HG03565 (cell line): ENCODE results near the gene CDKN2B.
A peak's percentile ranks its signal among the peaks of the same experiment; 100 is the strongest.
"Not testable (repeated sequence)": the region's sequence is repeated elsewhere in the genome, so short reads cannot be mapped to it uniquely, and the experiment has no call there.

ENCODE experiments used
- ATAC-seq: cut with Tn5 transposase; IDR thresholded peaks from one replicate; pipeline ENCODE4 v1.9.1; 2021; ENCODE audit warnings: mild to moderate bottlenecking, moderate library complexity; ENCODE audit not compliant: unreplicated experiment

Gene CDKN2B

DNA sequence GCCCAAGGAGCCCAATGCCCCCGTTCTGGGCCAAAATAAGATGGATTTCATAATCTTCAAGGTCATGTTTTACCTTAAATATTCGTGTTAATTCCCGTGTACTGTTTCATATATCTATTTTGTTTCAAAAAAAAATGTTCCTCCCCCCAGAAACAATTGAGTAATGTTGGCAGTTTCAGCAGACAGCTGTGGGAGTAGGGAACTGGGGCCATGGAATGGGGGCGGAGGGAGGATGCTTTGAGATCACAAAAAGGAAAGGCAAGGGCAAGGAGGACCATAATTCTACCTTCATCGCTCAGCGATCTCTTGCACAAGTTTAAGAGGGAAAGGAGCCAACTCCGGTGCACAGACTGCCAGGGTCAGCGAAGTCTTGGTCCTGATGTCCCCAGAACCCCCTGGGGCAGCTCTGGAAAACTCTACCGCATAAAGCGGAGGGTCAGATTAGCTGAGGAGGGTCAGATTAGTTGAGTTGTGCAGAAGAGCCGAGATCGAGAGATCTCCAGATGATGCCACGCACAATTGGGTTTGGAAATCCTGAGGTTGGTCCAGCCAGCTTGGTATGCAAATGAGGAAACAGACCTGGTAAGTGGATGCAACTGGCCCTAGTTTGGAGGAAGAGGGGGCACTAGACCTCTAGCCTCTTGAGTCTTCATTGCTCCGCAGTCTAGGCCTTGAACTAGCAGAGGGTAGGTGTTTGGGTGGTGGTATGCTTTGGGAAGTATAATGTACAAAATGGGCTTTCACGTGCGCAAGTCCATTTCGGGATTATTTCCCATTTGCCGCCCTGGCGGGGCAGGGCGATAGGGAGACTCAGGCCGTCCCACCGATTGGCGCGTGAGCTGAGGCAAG lies 38.9 kb downstream of the CDKN2B start:
- ATAC-seq = no peak

DNA sequence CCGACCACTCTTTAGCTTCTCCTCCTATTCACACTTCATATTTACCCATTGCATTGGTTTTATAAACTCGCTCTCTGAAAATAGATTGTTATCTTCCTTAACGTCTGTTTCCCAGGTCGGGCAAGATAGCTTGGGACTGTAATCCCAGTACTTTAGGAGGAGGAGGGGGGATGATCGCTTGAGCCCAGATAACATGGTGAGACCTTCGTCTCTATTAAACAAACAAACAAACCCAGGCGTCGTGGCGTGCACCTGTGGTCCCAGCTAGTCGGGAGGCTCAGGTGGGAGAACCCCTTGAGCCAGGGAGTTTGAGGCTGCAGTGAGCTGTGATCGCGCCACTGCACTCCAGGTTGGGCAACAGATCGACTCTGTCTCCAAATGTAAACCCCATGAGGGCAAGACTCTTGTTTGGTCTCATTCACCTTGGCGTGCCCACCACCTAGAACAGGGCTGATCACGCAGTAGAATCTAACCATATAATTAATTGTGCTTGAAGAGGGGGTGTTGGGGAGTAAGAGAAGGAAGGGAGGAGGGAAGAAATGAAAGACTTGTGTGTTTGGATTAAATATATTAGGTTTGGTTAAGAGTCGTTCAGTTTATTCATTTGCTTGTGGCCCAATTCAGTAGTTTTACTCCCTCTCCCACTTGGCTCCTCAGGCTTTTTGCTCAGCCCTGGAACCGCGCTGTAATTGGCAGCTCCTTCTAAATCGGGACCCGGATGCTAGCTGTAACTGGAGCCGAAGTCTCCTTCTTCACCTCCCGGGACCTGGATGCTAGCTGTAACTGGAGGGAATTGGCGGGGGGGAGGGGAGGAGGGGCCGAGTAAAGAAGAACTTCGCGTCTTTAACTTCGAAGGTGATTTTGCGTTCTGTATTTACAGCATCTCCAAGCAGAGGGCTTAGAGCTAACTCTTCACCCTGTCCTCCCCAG lies 39.8 kb downstream of the CDKN2B start:
- no peak for ATAC-seq

DNA sequence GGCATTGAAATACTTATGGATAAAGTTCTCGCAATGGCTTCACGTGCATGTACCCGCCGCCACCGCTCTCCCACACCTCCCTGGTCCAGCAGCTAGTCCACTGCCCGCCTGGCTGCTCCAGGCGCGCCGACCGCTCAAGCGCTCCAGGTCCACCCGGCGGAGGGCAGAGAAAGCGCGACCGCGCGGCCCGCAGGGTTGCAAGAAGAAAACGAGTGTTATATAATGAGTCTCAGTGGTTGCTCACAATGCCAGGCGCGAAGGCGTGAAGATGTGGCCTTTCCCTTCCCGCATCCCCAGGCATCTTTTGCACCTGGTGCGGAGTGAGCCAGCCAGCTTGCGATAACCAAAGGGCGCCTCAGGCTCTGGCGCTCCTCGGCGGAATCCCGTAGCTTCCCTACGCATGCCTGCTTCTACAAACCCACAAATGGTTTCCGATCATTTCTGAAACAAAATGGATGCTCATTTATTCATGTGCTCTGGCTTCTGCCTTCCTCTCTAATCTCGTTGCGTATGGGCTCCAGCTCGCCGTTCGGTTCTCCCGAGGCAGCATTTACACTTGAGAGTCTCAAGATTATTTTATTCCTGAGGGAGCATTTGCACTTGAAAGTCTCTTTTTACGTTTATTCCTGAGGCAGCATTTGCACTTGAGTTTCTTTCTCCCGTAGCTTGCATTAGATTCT lies 40.6 kb downstream of the CDKN2B start:
- ATAC-seq = no peak

DNA sequence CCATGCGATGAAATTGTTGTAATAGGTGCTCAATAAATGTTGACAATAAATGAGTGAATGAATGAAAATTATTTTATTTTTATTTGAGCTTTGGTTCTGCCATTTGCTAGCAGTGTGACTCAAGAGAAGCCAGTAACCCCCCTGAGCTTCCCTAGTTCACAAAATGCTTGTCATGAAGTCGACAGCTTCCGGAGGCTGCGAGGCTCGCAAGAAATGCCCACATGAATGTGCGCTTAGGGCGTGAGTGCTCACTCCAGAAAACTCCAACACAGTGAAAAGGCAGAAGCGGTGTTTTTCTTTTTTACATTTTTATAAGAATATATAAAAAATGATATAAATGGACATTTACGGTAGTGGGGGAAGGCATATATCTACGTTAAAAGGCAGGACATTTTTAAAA lies 41.4 kb downstream of the CDKN2B start:
- ATAC-seq = no peak

DNA sequence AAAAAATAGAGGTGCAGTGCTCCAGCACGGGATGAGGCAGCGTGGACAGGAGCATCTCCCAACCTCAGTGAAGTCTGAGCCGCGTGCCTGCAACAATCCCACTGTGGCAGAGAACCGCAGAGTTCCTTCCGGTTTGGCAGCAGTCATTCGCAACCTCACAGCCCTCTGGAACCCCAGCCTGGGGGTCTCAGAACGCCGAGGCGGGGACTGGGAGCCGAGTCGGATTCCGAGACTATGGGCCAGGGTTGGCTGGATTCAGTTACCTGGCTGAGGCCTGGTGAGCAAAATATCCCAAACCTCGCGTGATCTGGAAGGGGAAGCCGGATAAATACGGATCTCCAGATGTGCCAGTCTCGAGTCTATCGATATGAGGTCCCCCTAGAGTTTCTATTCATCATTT lies 41.9 kb downstream of the CDKN2B start:
- ATAC-seq = no peak

DNA sequence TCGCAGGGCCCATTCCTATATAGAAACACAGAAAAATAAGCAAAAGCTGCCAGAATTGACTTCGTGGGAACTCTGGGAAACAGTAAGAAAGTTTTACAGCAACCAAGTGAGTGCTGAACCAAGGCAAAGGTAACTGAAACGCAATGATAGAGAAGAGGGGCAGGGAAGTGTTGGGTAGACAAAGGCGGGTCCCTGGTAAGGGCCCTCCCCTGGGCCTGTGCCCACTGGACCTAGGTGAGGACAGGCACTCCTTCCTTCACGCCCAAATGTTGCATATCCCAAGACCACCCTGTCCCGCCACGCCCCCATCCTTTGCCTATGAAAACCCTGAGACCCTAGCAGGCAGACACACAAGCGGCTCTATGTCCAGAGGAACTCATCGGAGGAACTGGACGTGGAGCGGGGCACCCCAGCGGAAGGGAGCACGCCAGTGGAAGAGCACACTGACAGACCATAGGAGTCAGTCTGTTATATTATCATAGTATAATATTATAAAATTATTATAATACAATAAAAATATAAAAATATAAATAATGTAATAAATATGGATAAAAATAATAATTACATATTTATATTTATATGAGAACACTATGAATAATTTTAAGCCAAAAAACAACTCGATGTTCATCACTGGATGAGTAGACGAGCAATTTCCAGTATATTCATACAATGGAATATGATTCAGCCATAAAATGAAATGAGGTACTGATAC lies 42.8 kb downstream of the CDKN2B start:
- no peak for ATAC-seq

DNA sequence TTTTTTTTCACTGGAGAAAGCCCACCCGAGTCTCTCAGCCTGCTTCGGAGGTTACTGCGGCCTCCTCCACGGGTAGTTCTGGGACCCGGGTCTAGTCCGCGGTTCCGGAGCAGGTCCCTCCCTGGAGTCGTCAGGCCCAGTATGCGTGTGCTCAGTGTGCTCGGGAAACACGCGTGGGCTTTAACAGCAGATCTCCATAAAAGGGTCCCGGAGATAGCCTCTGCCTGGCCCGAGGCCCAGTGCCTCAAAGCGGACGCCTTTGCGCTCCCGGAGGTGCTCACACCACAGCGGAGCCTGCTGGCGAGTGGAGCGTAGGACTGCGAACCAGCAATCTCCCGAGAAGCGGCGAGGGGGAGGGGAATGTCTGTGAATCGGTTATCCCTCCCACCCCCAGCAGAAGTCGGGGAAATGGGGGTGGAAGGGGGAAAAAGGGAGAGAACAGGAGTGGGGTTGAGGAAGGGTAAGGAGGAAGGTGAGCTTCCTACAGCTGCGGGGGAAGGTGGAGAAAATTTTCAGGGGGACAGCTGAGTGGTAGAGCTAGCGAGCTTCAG lies 43.6 kb downstream of the CDKN2B start:
- ATAC-seq = peak; percentile 79

DNA sequence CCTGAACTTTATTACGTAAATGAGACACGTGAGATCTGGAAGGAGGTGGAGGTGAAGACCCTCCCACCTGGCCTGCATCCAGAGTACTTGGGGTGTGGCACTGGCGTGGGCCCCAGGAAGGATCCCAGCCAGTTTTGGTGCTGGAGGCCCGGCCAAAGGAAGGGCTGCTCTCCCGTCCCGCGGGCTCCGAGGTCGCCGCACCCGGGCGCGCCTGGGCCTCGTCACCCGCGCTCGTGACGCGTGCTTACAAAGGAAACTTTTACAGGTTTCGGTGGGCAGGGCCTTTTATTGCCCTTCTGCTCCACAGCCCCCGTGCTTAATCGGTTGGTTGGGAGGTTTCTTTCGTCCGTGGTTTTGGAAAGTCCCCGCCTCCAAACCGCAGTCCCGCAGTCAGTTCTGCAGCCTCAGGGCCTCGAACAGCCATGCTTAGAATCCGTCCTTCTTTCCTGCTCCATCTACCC lies 44.1 kb downstream of the CDKN2B start:
- peak; percentile 42 for ATAC-seq

DNA sequence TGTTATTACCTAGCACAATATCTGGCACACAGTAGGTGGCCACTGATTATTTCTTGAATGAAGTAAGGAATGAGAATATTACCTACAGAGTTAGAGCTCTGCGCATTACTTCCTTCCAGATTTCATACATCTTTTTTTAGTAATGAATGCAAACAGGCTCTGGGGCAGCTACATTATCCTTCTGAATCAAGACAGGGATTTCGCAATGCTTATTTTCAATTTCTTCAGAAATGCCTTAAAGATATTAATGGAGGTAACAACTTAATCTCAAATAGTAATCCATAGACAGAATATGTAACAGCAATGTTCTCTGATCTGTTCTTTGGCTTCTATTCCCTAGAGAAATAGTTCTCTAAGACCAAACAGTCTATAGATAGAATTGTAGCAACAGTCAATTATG lies 47.5 kb downstream of the CDKN2B start:
- ATAC-seq = no peak

DNA sequence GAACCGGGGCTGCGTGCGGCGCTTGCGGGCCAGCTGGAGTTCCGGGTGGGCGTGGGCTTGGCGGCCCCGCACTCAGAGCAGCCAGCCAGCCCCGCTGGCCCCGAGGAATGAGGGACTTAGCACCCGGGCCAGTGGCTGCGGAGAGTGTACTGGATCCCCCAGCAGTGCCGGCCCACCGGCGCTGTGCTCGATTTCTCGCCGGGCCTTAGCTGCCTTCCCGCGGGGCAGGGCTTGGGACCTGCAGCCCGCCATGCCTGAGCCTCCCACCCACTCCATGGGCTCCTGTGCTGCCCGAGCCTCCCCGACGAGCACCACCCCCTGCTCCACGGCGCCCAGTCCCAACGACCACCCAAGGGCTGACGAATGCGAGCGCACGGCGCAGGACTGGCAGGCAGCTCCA lies 49.8 kb downstream of the CDKN2B start:
- not testable (repeated sequence) for ATAC-seq

DNA sequence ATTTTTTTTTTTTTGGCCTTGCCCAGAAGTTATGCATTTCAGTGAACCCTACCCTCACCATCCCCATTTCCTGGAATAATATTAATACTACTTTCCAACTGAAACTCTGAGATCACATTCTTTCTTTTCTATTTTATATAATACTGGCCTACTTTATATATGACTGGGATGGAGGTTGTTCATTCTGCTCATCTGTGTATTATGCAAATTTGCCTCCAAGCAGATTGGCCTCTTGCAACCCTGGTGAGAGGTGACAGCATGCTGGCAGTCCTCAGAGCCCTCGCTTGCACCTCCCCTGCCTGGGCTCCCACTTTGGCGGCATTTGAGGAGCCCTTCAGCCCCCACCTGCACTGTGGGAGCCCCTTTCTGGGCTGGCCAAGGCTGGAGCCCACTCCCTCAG lies 50.3 kb downstream of the CDKN2B start:
- no peak for ATAC-seq
